A673 (cell line): Measurements from ENCODE around the gene SERINC2. TPM values are rescaled to one million over a fixed set of nuclear protein-coding genes. Genes with fewer than 3 reads are reported as not detected.

Source experiments
- BruUV-seq: library from RNA; stranded (reverse); fragments of 400-500 nt; replicated peaks from 2 replicates; lab custom pipeline; 2021; lab: Mats Ljungman, UMichigan
- CTCF ChIA-PET: fragments of 300-600 bp; sonication (Branson Sonifier 250); formaldehyde crosslinking; loops from one replicate; lab custom pipeline; 2022; ENCODE audit warnings: antibody characterized with exemption; lab: Charles Lee
- POLR2A ChIA-PET: fragments of 300-600 bp; sonication (Branson Sonifier 250); formaldehyde crosslinking; loops from one replicate; lab custom pipeline; 2022; ENCODE audit warnings: antibody characterized with exemption; ENCODE audit not compliant: low non-redundant PET; lab: Charles Lee
- DNase-seq: peaks from one replicate; pipeline ENCODE4 v3.0.0-alpha.2; 2015; ENCODE audit warnings: low spot score
- H3K27ac ChIP-seq: fragments of 200-600 bp; sonication (generic); 2 replicates; pipeline ENCODE4 v1.5.1; 2016; ENCODE audit warnings: mixed run types, low read depth, mild to moderate bottlenecking, mixed read lengths, antibody characterized with exemption, low read length; ENCODE audit not compliant: poor library complexity, severe bottlenecking
- H3K27me3 ChIP-seq: fragments of 200-600 bp; sonication (generic); replicated peaks from 2 replicates; pipeline ENCODE4 v1.6.1; 2017; ENCODE audit warnings: mixed run types, low read depth, mild to moderate bottlenecking, mixed read lengths, antibody characterized with exemption, low read length; ENCODE audit not compliant: insufficient read depth, poor library complexity
- H3K36me3 ChIP-seq: fragments of 200-600 bp; sonication (generic); 2 replicates; pipeline ENCODE4 v1.6.1; 2016; ENCODE audit warnings: mixed run types, mild to moderate bottlenecking, mixed read lengths, antibody characterized with exemption, low read length; ENCODE audit not compliant: insufficient read depth, poor library complexity, severe bottlenecking
- H3K4me1 ChIP-seq: fragments of 200-600 bp; sonication (generic); 2 replicates; pipeline ENCODE4 v1.6.1; 2017; ENCODE audit warnings: mixed run types, mild to moderate bottlenecking, mixed read lengths, antibody characterized with exemption, low read length; ENCODE audit not compliant: insufficient read depth, poor library complexity, severe bottlenecking
- H3K4me3 ChIP-seq: fragments of 200-600 bp; sonication (generic); 2 replicates; pipeline ENCODE4 v1.5.1; 2016; ENCODE audit warnings: low read depth, mixed run types, mild to moderate bottlenecking, mixed read lengths, low read length; ENCODE audit not compliant: poor library complexity, severe bottlenecking
- H3K9me3 ChIP-seq: fragments of 200-600 bp; sonication (generic); 2 replicates; pipeline ENCODE4 v1.6.1; 2016; ENCODE audit warnings: mixed run types, low read depth, mild to moderate bottlenecking, mixed read lengths, antibody characterized with exemption, low read length; ENCODE audit not compliant: poor library complexity, severe bottlenecking
- EZH2 ChIP-seq: fragments of 200-600 bp; sonication (generic); IDR thresholded peaks from 2 replicates; pipeline ENCODE4 v1.6.1; 2017; ENCODE audit warnings: borderline replicate concordance, low read depth, mild to moderate bottlenecking, mixed read lengths, antibody characterized with exemption, low read length; ENCODE audit not compliant: poor library complexity, severe bottlenecking
- intact Hi-C: fragments of 100-400 bp; cut with micrococcal nuclease; formaldehyde crosslinking; loops from one replicate; pipeline ENCODE4 v1.10.0; 2022; ENCODE audit not compliant: unreplicated experiment
- total RNA-seq: library from RNA; stranded (reverse); gene quantifications from 2 replicates; pipeline ENCODE4 v1.2.3, GENCODE V29; 2021
- TF ChIP-seq, protein P1 (sequence below): fragments of 300-800, 200-600 bp; sonication (generic); conservative IDR thresholded peaks from 2 replicates; pipeline ENCODE4 v1.5.1; 2017; ENCODE audit warnings: low read depth, mild to moderate bottlenecking, antibody characterized with exemption, low read length, moderate library complexity, mixed read lengths

Gene SERINC2
- total RNA-seq, 1 experiment from 2014 or later, result 0.30 TPM

DNA sequence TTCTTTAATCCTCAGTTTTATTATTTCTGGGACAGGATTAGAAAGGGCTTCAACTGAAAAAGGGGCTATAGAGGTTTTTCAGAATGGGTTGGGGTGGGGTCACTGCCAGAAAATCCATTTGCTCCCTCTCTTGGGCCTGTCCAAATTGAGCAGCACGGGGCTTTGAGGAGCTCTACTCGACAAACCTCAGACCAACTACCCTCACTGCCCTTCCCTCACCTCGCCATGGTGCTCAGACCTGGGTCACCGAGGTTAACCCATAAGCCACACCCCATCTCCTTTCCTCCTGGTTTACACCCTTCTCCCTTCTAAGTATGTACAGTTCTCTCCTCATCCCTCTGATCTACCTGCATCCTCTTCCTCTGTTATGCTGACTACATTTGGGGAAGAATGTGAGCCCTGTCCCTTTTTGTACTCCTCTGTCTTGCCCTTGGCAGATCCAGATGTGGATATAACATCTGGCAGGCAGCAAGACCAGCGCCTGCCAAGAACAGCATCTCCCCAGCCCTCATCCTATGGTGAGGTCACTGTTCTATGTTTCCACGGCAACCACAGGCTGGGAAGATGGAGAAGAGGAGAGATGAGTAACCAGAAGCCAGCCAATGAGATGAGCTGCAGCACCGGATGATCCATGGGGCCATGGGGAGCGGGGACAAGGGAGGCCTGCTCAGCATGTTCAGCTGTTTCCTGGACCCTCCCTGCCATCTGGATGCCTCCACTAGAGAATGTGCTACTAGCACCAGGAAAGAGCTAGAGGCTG lies 36.5 kb upstream of the SERINC2 start:
- H3K27me3 ChIP-seq, result no peaks in the 10 kb centered on the region

DNA sequence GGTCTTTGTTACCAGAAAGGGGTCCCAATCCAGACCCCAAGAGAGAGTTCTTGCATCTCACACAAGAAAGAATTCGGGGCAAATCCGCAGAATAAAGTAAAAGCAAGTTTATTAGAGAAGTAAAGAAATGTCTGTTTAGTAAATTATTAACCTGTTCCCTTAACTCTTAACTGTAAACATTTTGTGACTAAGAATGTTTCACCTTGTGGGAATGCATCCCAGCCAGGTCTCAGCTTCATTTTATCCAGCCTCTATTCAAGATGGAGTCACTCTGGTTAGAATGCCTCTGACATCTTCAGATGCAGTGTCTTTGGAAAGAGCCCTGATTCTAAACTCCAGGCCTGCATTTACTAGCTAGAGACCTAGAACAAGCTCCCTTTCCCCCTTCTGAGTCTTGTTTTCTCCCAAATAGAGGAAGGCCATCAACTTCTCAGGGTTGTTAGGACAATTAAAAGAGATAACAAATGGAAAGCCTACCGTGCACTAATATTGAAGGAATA lies 35.6 kb upstream of the SERINC2 start:
- H3K27ac ChIP-seq, result no peak overlapping the region
- intact Hi-C loops, result no loop called here
- no peaks in the 10 kb centered on the region for H3K9me3 ChIP-seq
- no peaks in the 10 kb centered on the region for H3K36me3 ChIP-seq
- H3K4me3 ChIP-seq, result no peak overlapping the region
- H3K4me1 ChIP-seq, result peaks cover 11% of the 10 kb centered on the region
- CTCF ChIA-PET, result no interaction called here
- BruUV-seq, result no TSS peak
- POLR2A ChIA-PET, result no interaction called here
- H3K27me3 ChIP-seq, result no peaks in the 10 kb centered on the region
- no peak for TF ChIP-seq EZH2
- TF ChIP-seq, protein P1, sequence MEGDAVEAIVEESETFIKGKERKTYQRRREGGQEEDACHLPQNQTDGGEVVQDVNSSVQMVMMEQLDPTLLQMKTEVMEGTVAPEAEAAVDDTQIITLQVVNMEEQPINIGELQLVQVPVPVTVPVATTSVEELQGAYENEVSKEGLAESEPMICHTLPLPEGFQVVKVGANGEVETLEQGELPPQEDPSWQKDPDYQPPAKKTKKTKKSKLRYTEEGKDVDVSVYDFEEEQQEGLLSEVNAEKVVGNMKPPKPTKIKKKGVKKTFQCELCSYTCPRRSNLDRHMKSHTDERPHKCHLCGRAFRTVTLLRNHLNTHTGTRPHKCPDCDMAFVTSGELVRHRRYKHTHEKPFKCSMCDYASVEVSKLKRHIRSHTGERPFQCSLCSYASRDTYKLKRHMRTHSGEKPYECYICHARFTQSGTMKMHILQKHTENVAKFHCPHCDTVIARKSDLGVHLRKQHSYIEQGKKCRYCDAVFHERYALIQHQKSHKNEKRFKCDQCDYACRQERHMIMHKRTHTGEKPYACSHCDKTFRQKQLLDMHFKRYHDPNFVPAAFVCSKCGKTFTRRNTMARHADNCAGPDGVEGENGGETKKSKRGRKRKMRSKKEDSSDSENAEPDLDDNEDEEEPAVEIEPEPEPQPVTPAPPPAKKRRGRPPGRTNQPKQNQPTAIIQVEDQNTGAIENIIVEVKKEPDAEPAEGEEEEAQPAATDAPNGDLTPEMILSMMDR, result no peak
- DNase-seq, result no peak

More for the DNA sequence above, 36.5 kb upstream of the SERINC2 start:
- H3K4me1 ChIP-seq, result peaks cover 11% of the 10 kb centered on the region
- intact Hi-C loops, result no loop called here
- DNase-seq, result peak; percentile 76
- H3K36me3 ChIP-seq, result no peaks in the 10 kb centered on the region
- H3K4me3 ChIP-seq, result no peak overlapping the region
- no peaks in the 10 kb centered on the region for H3K9me3 ChIP-seq
- ChIA-PET POLR2A (no interaction called here), CTCF (no interaction called here)
- TF ChIP-seq EZH2, result no peak
- TF ChIP-seq, protein P1, result no peak
- no TSS peak for BruUV-seq
- H3K27ac ChIP-seq, result no peak overlapping the region

DNA sequence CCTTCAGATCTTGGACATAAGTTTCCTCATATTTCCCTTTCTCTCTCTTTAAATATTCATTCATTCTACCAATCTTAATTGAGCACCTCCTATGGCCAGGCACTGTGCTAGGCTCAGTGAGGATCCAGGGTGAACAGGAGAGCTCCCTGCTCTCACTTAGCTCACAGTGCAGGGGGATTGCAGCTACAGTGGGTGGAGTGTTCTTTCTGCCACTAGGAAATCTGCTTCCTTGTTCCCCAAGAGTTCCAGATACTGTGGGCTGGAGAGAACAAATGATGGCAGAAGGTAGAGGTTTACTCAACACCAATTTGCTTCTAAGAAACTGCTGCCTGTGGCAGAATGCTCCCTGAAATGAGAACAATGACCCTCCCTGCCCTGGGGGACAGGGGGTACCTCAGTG lies 35.0 kb upstream of the SERINC2 start:
- Histone ChIP-seq H3K36me3 (no peaks in the 10 kb centered on the region), H3K27me3 (no peaks in the 10 kb centered on the region), H3K4me3 (no peak overlapping the region), H3K27ac (no peak overlapping the region), H3K4me1 (peaks cover 9% of the 10 kb centered on the region), H3K9me3 (no peaks in the 10 kb centered on the region)
- no TSS peak for BruUV-seq
- DNase-seq, result no peak
- TF ChIP-seq, protein P1, result no peak
- TF ChIP-seq EZH2, result no peak
- ChIA-PET POLR2A (no interaction called here), CTCF (no interaction called here)
- intact Hi-C loops, result no loop called here
